OCI-M1 (cell line): ENCODE results near the gene PMVK.

Source experiments
- DNase-seq: peaks from one replicate; lab custom pipeline; 2025; lab: John Stamatoyannopoulos, UW

Gene PMVK

DNA sequence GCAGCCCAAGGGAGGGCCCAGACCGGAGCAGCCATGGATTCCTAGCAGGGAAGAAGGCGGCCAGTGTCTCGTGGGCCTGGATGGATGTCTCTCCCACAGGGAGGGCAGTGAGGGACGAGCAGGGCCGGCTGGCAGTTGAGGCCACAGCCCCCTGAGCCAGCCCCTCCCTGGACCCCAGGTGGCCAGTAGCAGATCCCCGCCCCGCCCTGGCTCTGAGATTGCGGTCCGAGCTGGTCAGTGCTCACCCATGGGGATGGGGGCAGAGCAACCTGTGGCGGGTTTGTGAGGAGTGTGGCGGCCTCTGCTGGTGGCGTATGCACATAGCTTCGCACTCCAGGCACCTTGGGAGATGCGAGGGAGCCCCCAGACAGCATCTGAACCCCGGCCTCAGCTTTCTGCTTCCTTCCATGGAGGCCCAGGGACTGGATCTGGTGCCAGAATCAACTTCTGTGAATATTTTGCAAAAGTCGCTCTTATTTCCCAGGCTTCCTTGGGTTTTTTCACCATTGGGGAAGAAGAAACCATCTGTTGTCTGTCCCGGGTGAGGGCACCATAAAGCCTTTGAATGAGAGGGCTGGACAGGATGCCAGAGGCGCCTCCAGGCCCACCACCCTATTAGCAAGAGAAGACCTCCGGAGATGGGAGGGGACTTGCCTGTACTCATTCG is 58.0 kb downstream of the PMVK start:
- DNase-seq, result peak; percentile 85

DNA sequence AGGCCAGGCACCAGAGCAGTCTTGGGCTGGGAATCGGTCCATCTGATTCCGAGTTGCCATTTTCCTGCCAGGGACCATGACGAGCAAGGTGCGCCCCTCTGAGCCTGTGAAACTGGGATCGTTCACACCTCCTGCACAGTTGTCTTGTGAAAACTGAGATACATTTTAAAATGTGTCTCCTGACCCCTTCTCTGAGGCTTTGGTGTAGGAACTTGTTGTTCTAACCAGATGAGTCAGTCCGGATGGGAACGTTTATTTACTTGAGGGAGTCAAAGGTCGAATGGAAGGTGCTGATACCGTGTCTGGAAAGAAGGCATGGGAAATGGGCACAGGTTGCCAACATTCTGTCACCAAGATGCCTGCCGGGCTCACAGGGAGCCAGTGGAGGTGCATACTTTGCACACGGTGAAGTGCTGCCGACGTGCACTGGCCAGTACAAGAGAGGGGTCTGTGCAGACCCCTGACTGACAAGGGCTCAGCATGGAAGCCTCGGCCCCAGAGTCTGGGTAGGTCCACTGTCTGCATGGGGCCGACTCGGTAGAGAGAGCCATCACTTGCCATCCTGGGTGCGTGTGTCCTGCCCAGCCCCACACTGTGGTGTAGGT is 59.0 kb downstream of the PMVK start:
- no peak for DNase-seq

DNA sequence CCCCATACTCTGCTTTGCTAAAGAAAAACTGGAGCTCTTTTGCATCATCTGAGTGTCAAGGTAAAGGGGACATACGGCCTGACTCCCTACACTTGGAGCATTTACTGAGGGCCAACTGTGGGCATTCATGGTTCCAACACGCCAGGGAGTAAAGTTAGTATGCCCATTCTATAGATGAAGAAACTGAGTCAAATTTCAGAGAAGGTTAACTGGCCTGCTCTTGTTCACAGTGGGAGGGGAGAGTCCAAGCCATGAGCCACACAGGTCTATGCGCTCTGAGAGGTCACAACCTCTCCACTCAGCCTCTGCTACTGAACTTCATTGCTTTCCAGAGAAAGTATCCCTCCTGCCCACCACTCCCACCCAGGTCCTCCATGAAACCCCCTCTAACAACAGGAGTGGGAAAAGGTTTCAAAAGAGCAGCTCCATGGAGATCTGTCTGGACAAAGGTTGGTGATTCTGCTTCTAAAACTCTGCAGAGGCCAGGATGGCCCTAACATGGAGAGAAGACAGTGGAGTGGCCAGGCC is 59.6 kb downstream of the PMVK start:
- no peak for DNase-seq
